HCT116 (cell line): ENCODE results near the gene PLEKHM1. TPM values are rescaled to one million over a fixed set of nuclear protein-coding genes. Genes with fewer than 3 reads are reported as not detected.

ENCODE experiments used
- CTCF ChIP-seq, 3 experiments: fragments of 200-600 bp in 1 of 3; sonication (generic) in 1 of 3; IDR thresholded peaks in 2 of 3; conservative IDR thresholded peaks in 1 of 3; 2 replicates each; pipeline ENCODE4 v1.5.1; 2012 to 2017; ENCODE audit warnings: low read depth in 2 of 3, low read length in 2 of 3, antibody characterized with exemption in 1 of 3, borderline replicate concordance in 1 of 3, control low read depth in 1 of 3, mild to moderate bottlenecking in 1 of 3, mixed read lengths in 1 of 3, mixed run types in 1 of 3, moderate library complexity in 1 of 3; ENCODE audit not compliant: insufficient read depth in 1 of 3
- FOSL1 ChIP-seq: IDR thresholded peaks from 2 replicates; pipeline ENCODE4 v1.6.1; 2012; ENCODE audit warnings: low read depth
- POLR2A ChIP-seq: IDR thresholded peaks from 2 replicates; pipeline ENCODE4 v1.7.0; 2011; ENCODE audit warnings: borderline replicate concordance; ENCODE audit not compliant: insufficient read depth, insufficient read length; ENCODE audit errors: extremely low read depth
- SRF ChIP-seq: IDR thresholded peaks from 2 replicates; pipeline ENCODE4 v1.6.1; 2012; ENCODE audit warnings: low read depth
- TCF7L2 ChIP-seq: IDR thresholded peaks from 2 replicates; pipeline ENCODE4 v1.7.0; 2011; ENCODE audit warnings: borderline replicate concordance, inconsistent platforms; ENCODE audit not compliant: insufficient read depth, insufficient read length; ENCODE audit errors: extremely low read depth
- total RNA-seq: library from RNA; stranded (reverse); gene quantifications from one replicate; pipeline ENCODE4 v1.2.1, GENCODE V29; 2021; ENCODE audit not compliant: unreplicated experiment
- TF ChIP-seq, protein P1 (sequence below): IDR thresholded peaks from 2 replicates; pipeline ENCODE4 v1.6.1; 2011; ENCODE audit warnings: mild to moderate bottlenecking, low read length, moderate library complexity; ENCODE audit not compliant: insufficient replicate concordance; ENCODE audit errors: extremely low read depth

The PLEKHM1 gene
- total RNA-seq, 1 experiment from 2014 or later: 32.8 TPM

DNA sequence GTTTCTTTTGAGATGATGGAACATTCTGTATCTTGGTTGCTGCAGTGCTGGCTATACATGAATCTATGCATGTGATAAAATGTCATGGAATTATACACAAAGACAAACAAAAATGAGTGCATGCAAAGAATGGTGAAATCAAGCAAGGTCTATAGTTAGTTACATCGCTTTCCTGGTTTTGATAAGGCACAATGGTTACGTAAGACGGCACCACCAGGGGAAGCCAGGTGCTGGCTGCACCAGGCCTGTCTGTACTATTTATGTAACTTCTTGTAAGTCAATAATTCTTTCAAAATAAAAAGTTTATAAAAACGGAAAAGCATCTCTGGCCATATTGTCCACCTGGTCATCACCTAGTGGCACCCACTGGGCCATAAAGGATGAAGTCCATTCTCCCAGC is 104.3 kb downstream of the PLEKHM1 start (continued):
- no peak for TF ChIP-seq SRF
- no peak for TF ChIP-seq TCF7L2
- TF ChIP-seq CTCF (IDR thresholded peaks at IDR 0.05 in 2 of 3, conservative IDR thresholded peaks at IDR 0.05 in 1 of 3; ENCODE audit: borderline replicate concordance in 1 of 3, insufficient read depth in 1 of 3, low read depth in 2 of 3, low read length in 2 of 3): no peak
- TF ChIP-seq, protein P1, sequence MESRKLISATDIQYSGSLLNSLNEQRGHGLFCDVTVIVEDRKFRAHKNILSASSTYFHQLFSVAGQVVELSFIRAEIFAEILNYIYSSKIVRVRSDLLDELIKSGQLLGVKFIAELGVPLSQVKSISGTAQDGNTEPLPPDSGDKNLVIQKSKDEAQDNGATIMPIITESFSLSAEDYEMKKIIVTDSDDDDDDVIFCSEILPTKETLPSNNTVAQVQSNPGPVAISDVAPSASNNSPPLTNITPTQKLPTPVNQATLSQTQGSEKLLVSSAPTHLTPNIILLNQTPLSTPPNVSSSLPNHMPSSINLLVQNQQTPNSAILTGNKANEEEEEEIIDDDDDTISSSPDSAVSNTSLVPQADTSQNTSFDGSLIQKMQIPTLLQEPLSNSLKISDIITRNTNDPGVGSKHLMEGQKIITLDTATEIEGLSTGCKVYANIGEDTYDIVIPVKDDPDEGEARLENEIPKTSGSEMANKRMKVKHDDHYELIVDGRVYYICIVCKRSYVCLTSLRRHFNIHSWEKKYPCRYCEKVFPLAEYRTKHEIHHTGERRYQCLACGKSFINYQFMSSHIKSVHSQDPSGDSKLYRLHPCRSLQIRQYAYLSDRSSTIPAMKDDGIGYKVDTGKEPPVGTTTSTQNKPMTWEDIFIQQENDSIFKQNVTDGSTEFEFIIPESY: no peak
- no peak for TF ChIP-seq FOSL1
- no peak for TF ChIP-seq POLR2A

Other genes starting within 250 kb of the PLEKHM1 start
- gene SPATA32, start 228.6 kb downstream of the PLEKHM1 start, total RNA-seq: 0.15 TPM
- gene MAP3K14, start 173.7 kb downstream of the PLEKHM1 start, total RNA-seq: 16.4 TPM
- 46.7 TPM for gene ARHGAP27, start 57.9 kb downstream of the PLEKHM1 start, total RNA-seq